Hepatocyte (in vitro differentiated cells): ENCODE results near the gene MEGF11. TPM values are rescaled to one million over a fixed set of nuclear protein-coding genes. Genes with fewer than 3 reads are reported as not detected.

Experiments
- DNase-seq: peaks from one replicate; pipeline ENCODE4 v3.0.0-alpha.2; 2016; ENCODE audit warnings: low spot score
- H2AFZ ChIP-seq: fragments of 200-600 bp; sonication (generic); 2 replicates; pipeline ENCODE4 v1.6.0; 2016; ENCODE audit warnings: antibody characterized with exemption, mild to moderate bottlenecking
- H3K27ac ChIP-seq: fragments of 200-600 bp; sonication (generic); 2 replicates; pipeline ENCODE4 v1.5.1; 2016; ENCODE audit warnings: mild to moderate bottlenecking
- H3K27me3 ChIP-seq: fragments of 200-600 bp; sonication (generic); 2 replicates; pipeline ENCODE4 v1.6.1; 2016
- H3K36me3 ChIP-seq: fragments of 200-600 bp; sonication (generic); replicated peaks from 2 replicates; pipeline ENCODE4 v1.5.1; 2016; ENCODE audit warnings: low read depth; ENCODE audit not compliant: insufficient read depth
- H3K4me1 ChIP-seq: fragments of 200-600 bp; sonication (generic); 2 replicates; pipeline ENCODE4 v1.5.1; 2016; ENCODE audit warnings: mild to moderate bottlenecking, moderate library complexity; ENCODE audit not compliant: insufficient read depth
- H3K4me2 ChIP-seq: fragments of 200-600 bp; sonication (generic); 2 replicates; pipeline ENCODE4 v1.6.0; 2016
- H3K4me3 ChIP-seq: fragments of 200-600 bp; sonication (generic); 2 replicates; pipeline ENCODE4 v1.5.1; 2016; ENCODE audit warnings: mild to moderate bottlenecking
- H3K79me2 ChIP-seq: fragments of 200-600 bp; sonication (generic); 2 replicates; pipeline ENCODE4 v1.6.0; 2017; ENCODE audit warnings: mild to moderate bottlenecking
- H3K9me2 ChIP-seq: fragments of 200-600 bp; sonication (generic); replicated peaks from 2 replicates; pipeline ENCODE4 v1.6.0; 2017; ENCODE audit warnings: mild to moderate bottlenecking; ENCODE audit not compliant: insufficient read depth
- H3K9me3 ChIP-seq: fragments of 200-600 bp; sonication (generic); 2 replicates; pipeline ENCODE4 v1.5.1; 2016; ENCODE audit warnings: low read depth, mild to moderate bottlenecking
- H4K20me1 ChIP-seq: fragments of 200-600 bp; sonication (generic); 2 replicates; pipeline ENCODE4 v1.6.0; 2016; ENCODE audit warnings: mild to moderate bottlenecking; ENCODE audit not compliant: insufficient read depth, poor library complexity, severe bottlenecking
- EZH2 ChIP-seq: fragments of 200-600 bp; sonication (generic); IDR thresholded peaks from 2 replicates; pipeline ENCODE4 v1.6.1; 2016; ENCODE audit warnings: antibody characterized with exemption, mild to moderate bottlenecking, borderline replicate concordance
- EZH2phosphoT487 ChIP-seq: fragments of 200-600 bp; sonication (generic); IDR thresholded peaks from one replicate; pipeline ENCODE4 v1.6.1; 2018; ENCODE audit warnings: antibody characterized with exemption, mild to moderate bottlenecking, low read depth, moderate library complexity; ENCODE audit not compliant: unreplicated experiment, severe bottlenecking
- WGBS: methylation state at CpG from one replicate; pipeline ENCODE4 v1.1.6; 2016; ENCODE audit warnings: low lambda C conversion rate; ENCODE audit errors: missing lambda C conversion rate; 5-methylcytosine and 5-hydroxymethylcytosine counted together
- polyA plus RNA-seq: library from polyadenylated mRNA; unstranded; fragments of >200 nt; fragmentation: Nextera tagmentation; extraction: Ambion mirVana; gene quantifications from 2 replicates; pipeline ENCODE4 v1.2.1, GENCODE V29; 2016
- total RNA-seq: library from RNA; depleted of rRNA; stranded (reverse); fragments of >200 nt; gene quantifications from 2 replicates; pipeline ENCODE4 v1.2.3, GENCODE V29; 2014
- TF ChIP-seq, protein P1 (sequence below): fragments of 200-600 bp; sonication (generic); IDR thresholded peaks from 2 replicates; pipeline ENCODE4 v1.5.1; 2016; ENCODE audit warnings: antibody characterized with exemption, mild to moderate bottlenecking; ENCODE audit not compliant: poor library complexity

MEGF11 gene
- total and polyA plus RNA-seq, 2 experiments from 2014 or later = 0.07 to 0.25 TPM

DNA sequence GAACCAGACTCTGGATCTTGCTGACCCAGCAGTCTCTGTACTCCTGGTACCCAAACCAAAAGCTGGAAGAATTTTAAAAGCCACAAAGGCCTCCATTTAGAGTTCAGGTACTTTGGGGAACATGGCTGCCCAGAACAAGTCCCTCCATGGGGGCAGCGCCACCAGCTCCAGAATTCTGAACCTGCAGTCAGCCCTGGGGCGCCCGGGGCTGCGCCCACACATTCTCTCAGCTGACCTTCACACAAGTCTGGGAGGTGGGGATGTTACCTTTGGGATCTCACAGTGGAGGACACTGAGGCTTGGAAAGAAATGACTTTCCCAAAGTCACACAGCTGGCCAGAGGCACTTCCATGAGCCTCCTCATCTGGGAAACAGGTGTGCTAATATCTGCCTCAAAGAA lies 229.4 kb downstream of the MEGF11 start:
- H4K20me1 ChIP-seq = no peaks in the 10 kb centered on the region
- WGBS = 100% methylated on average over 4 of the region's 4 CpGs
- no peak overlapping the region for H3K4me2 ChIP-seq
- no peaks in the 10 kb centered on the region for H3K9me3 ChIP-seq
- H3K9me2 ChIP-seq = no peaks in the 10 kb centered on the region
- H3K27me3 ChIP-seq = peaks cover 3% of the 10 kb centered on the region
- no peak overlapping the region for H3K27ac ChIP-seq
- H3K4me3 ChIP-seq = no peak overlapping the region
- H2AFZ ChIP-seq = no peak overlapping the region
- H3K36me3 ChIP-seq = no peaks in the 10 kb centered on the region
- TF ChIP-seq, protein P1, sequence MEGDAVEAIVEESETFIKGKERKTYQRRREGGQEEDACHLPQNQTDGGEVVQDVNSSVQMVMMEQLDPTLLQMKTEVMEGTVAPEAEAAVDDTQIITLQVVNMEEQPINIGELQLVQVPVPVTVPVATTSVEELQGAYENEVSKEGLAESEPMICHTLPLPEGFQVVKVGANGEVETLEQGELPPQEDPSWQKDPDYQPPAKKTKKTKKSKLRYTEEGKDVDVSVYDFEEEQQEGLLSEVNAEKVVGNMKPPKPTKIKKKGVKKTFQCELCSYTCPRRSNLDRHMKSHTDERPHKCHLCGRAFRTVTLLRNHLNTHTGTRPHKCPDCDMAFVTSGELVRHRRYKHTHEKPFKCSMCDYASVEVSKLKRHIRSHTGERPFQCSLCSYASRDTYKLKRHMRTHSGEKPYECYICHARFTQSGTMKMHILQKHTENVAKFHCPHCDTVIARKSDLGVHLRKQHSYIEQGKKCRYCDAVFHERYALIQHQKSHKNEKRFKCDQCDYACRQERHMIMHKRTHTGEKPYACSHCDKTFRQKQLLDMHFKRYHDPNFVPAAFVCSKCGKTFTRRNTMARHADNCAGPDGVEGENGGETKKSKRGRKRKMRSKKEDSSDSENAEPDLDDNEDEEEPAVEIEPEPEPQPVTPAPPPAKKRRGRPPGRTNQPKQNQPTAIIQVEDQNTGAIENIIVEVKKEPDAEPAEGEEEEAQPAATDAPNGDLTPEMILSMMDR = no peak
- TF ChIP-seq EZH2phosphoT487 (no peak), EZH2 (no peak)
- H3K4me1 ChIP-seq = peaks cover 8% of the 10 kb centered on the region
- H3K79me2 ChIP-seq = no peaks in the 10 kb centered on the region
- no peak for DNase-seq

DNA sequence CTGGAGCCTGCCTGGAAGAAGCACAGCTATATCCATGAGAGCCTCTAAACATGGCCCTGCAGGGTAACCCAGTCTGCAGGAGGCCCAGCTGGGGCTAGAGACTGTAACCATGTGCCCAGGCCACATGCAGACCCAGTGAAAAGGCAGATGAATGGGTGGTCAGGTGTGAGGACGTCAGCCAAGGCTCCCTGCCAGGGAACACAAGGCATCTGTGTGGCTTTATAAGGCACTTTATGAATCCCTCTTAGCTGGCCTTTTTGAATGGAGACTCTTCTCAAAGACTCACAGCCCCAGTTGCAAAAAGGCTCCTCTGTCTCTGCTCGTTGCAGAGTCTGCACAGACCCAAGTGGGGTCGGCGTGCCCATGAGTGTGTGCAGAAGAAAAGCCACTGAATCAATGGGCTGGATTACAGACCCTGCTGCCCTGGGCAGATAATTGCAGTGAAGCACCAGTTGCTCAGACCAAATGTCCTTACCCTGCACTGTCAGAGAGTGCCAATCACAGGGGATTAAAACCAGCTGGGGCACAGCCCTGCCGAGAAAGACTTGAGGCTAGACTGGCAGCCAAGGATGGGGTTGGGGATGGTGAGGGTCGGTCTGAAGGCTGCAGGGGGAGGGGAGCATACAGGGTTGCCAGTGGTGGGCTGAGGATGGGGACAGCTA lies 230.1 kb downstream of the MEGF11 start:
- H3K27ac ChIP-seq = no peak overlapping the region
- H3K4me3 ChIP-seq = no peak overlapping the region
- TF ChIP-seq EZH2 = no peak
- TF ChIP-seq EZH2phosphoT487 = no peak
- TF ChIP-seq, protein P1 = no peak
- no peaks in the 10 kb centered on the region for H3K79me2 ChIP-seq
- 61% methylated on average over 6 of the region's 6 CpGs for WGBS
- H3K4me1 ChIP-seq = peaks cover 8% of the 10 kb centered on the region
- no peak for DNase-seq
- H3K27me3 ChIP-seq = peaks cover 3% of the 10 kb centered on the region
- no peak overlapping the region for H2AFZ ChIP-seq
- no peaks in the 10 kb centered on the region for H4K20me1 ChIP-seq
- H3K9me2 ChIP-seq = no peaks in the 10 kb centered on the region
- no peaks in the 10 kb centered on the region for H3K36me3 ChIP-seq
- H3K4me2 ChIP-seq = no peak overlapping the region
- no peaks in the 10 kb centered on the region for H3K9me3 ChIP-seq

DNA sequence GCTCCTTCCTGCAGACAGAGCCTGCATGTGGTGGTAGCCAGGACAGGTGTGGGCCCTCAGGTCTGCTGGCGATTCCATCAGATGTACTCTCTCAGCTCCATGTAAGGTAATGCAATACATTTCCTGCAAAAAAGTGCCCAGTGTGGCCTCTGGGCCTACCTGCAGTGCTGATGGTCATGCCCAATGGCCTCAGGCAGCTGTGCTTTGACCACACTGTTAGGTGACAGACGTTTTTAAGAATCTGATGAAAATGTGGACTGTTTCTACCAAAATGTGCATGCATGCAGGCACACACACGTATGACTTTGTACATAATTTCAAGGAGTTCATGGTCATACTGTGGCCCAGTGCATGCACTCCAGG lies 231.4 kb downstream of the MEGF11 start:
- Histone ChIP-seq H3K4me2 (no peak overlapping the region), H3K36me3 (no peaks in the 10 kb centered on the region), H3K4me3 (no peak overlapping the region), H3K4me1 (peaks cover 8% of the 10 kb centered on the region), H3K9me2 (no peaks in the 10 kb centered on the region), H2AFZ (no peak overlapping the region), H3K27ac (no peak overlapping the region), H4K20me1 (no peaks in the 10 kb centered on the region), H3K27me3 (peaks cover 3% of the 10 kb centered on the region), H3K9me3 (no peaks in the 10 kb centered on the region), H3K79me2 (no peaks in the 10 kb centered on the region)
- DNase-seq = no peak
- TF ChIP-seq EZH2phosphoT487 = no peak
- TF ChIP-seq EZH2 = no peak
- TF ChIP-seq, protein P1 = no peak
- WGBS = 83% methylated on average over 3 of the region's 3 CpGs
